ENCODE results near the gene GJB1.
"Not testable (repeated sequence)": the region's sequence is repeated elsewhere in the genome, so short reads cannot be mapped to it uniquely, and the experiment has no call there.

Gene GJB1
- 0 to 0.09 (median 0) reads per million in 3 donors for total RNA-seq

DNA sequence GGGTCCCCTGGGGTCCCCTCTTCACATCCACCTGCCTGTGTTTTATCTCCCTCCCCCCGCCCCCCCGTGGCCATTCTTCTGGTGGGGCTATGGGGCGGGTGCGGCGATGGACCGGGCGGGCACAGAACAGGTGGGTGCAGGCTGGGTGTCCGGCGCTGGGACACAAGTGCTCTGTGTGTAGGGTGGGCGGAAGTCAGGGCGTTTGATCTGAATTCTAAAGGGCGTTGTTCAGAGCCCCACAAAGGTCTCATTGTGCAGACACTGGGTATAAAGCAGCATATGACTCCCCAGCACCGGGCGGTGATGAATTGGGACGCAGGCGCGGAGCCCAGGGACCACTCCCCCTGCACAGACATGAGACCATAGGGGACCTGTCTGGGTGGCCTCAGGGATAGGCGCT is at the start of gene GJB1:
Gene GJB1, plus strand, starts transcription at position 296 of the 400 bp plus-strand sequence. CDS start 484 bp downstream, outside the sequence.
- Histone ChIP-seq H3K4me1 (ENCODE audit: control insufficient read depth, insufficient read depth, low read length, poor library complexity, severe bottlenecking) (no peaks in the 10 kb centered on the region), H3K36me3 (ENCODE audit: control insufficient read depth, insufficient read depth, low read length) (no peaks in the 10 kb centered on the region), H3K27ac (ENCODE audit: insufficient read depth, low read length, poor library complexity, severe bottlenecking) (no peak within 1 kb of the TSS), H3K4me3 (ENCODE audit: insufficient read depth, low read depth, low read length, poor library complexity, severe bottlenecking) (no peak within 1 kb of the TSS), H3K9me3 (ENCODE audit: control insufficient read depth, low read length) (no peaks in the 10 kb centered on the region), H3K27me3 (replicated peaks; ENCODE audit: control insufficient read depth, insufficient read depth, low read length, poor library complexity, severe bottlenecking) (no peaks in the 10 kb centered on the region)
- DNase-seq = no peak

DNA sequence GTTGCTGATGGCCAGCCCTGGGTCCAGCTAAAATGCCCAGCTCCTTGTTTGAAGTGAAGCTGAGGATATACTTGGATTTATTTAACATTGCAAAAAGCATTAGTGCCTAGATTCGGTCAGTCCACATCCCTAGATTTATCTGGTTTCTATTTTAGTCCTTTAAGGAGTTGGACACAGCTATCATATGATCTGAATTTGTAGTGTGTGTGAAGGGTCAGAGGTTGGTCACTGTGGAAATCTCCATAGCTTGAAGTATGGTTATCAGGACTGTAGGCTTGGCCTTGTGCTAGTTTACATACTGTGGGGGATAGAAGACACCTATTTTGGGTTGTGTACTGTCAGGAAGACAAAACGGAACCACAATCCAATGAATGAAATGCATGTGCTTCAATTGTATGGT is 49.6 kb upstream of the GJB1 start:
- H3K4me1 ChIP-seq (ENCODE audit: control insufficient read depth, insufficient read depth, low read length, poor library complexity, severe bottlenecking) = no peaks in the 10 kb centered on the region
- no peaks in the 10 kb centered on the region for H3K27me3 ChIP-seq (replicated peaks; ENCODE audit: control insufficient read depth, insufficient read depth, low read length, poor library complexity, severe bottlenecking)
- no peak overlapping the region for H3K4me3 ChIP-seq (ENCODE audit: insufficient read depth, low read depth, low read length, poor library complexity, severe bottlenecking)
- H3K9me3 ChIP-seq (ENCODE audit: control insufficient read depth, low read length) = no peaks in the 10 kb centered on the region
- no peaks in the 10 kb centered on the region for H3K36me3 ChIP-seq (ENCODE audit: control insufficient read depth, insufficient read depth, low read length)
- DNase-seq = no peak
- H3K27ac ChIP-seq (ENCODE audit: insufficient read depth, low read length, poor library complexity, severe bottlenecking) = no peak overlapping the region

DNA sequence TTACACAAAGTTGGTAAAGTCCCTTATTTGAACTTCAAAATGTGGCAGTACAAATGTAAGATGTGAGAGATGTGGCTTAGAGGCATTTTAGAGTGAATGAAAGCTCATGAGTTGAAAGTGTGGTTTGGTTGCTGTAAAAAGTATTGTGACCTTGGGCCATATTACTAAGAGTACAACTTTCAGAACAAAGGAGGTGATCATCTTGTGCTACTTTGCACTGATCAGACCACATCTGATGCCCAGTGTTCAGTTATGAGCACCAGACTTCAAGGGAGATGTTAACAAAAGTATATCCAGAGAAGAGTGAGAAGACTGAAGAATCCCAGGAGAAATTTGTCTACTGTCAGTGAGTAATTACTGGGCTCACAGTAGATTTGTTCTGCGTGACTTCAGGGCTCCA is 48.2 kb upstream of the GJB1 start:
- no peaks in the 10 kb centered on the region for H3K36me3 ChIP-seq (ENCODE audit: control insufficient read depth, insufficient read depth, low read length)
- no peaks in the 10 kb centered on the region for H3K4me1 ChIP-seq (ENCODE audit: control insufficient read depth, insufficient read depth, low read length, poor library complexity, severe bottlenecking)
- no peaks in the 10 kb centered on the region for H3K9me3 ChIP-seq (ENCODE audit: control insufficient read depth, low read length)
- DNase-seq = no peak
- H3K27me3 ChIP-seq (replicated peaks; ENCODE audit: control insufficient read depth, insufficient read depth, low read length, poor library complexity, severe bottlenecking) = no peaks in the 10 kb centered on the region
- H3K4me3 ChIP-seq (ENCODE audit: insufficient read depth, low read depth, low read length, poor library complexity, severe bottlenecking) = no peak overlapping the region
- H3K27ac ChIP-seq (ENCODE audit: insufficient read depth, low read length, poor library complexity, severe bottlenecking) = no peak overlapping the region

DNA sequence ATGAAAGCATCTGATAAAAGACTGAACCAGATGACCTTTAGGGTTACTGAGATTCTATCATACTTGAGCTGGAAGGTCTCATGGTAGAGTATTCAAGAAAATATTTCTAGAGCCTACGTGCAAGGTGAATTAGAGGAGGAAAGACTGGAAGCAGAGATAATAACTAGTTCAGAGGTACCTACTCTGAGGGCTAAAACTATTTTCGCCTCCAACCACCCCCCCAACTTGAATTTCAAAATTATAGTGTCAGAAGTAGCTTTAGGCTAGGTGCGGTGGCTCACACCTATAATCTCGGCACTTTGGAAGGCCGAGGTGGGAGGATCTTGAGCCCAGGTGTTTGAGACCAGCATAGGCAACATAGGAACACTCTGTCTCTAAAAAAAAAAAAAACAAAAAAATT is 47.5 kb upstream of the GJB1 start:
- no peaks in the 10 kb centered on the region for H3K9me3 ChIP-seq (ENCODE audit: control insufficient read depth, low read length)
- H3K4me3 ChIP-seq (ENCODE audit: insufficient read depth, low read depth, low read length, poor library complexity, severe bottlenecking) = no peak overlapping the region
- H3K36me3 ChIP-seq (ENCODE audit: control insufficient read depth, insufficient read depth, low read length) = no peaks in the 10 kb centered on the region
- no peak for DNase-seq
- no peaks in the 10 kb centered on the region for H3K4me1 ChIP-seq (ENCODE audit: control insufficient read depth, insufficient read depth, low read length, poor library complexity, severe bottlenecking)
- no peaks in the 10 kb centered on the region for H3K27me3 ChIP-seq (replicated peaks; ENCODE audit: control insufficient read depth, insufficient read depth, low read length, poor library complexity, severe bottlenecking)
- H3K27ac ChIP-seq (ENCODE audit: insufficient read depth, low read length, poor library complexity, severe bottlenecking) = no peak overlapping the region

DNA sequence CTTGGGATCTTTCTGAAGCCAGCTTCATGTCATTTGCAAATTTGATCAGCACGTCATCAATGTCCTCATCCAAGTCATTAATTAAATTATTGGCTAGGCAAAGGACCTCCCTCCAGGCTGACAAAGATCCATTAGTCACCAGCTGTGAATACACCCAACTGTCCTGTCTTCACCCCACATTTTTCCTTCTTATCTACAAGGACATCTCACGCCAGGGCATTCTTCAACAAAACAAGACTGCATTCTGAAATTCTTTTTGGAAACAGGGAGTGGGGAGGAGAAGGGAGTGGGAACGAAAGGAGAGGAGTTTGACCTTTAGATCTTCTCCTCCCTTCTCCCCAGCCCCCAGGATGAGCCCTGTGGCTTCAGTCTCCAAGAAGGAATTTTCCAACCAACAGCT is 45.7 kb upstream of the GJB1 start:
- H3K36me3 ChIP-seq (ENCODE audit: control insufficient read depth, insufficient read depth, low read length) = no peaks in the 10 kb centered on the region
- H3K9me3 ChIP-seq (ENCODE audit: control insufficient read depth, low read length) = no peaks in the 10 kb centered on the region
- H3K4me1 ChIP-seq (ENCODE audit: control insufficient read depth, insufficient read depth, low read length, poor library complexity, severe bottlenecking) = peaks cover 4% of the 10 kb centered on the region
- H3K27ac ChIP-seq (ENCODE audit: insufficient read depth, low read length, poor library complexity, severe bottlenecking) = no peak overlapping the region
- H3K27me3 ChIP-seq (replicated peaks; ENCODE audit: control insufficient read depth, insufficient read depth, low read length, poor library complexity, severe bottlenecking) = no peaks in the 10 kb centered on the region
- no peak for DNase-seq
- no peak overlapping the region for H3K4me3 ChIP-seq (ENCODE audit: insufficient read depth, low read depth, low read length, poor library complexity, severe bottlenecking)

DNA sequence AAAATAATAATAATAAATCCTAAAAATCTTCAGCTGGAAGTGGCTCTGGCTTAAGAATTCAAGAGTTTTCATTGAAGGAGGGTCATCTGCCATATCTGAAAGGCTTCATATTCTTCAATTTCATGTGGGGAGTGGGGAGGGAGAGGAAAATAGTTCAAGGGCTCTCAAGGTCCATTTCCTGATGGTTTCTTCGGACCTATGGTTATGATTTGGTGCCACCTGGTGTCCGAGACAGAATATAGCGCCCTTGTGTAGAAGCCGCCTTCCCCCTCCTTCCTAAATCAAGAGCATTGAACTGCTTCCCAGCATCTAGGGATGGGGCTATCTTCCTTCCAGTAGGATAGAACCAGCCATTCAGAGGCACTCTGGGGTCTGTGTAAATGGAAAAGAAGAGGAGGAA is 44.1 kb upstream of the GJB1 start:
- no peak overlapping the region for H3K27ac ChIP-seq (ENCODE audit: insufficient read depth, low read length, poor library complexity, severe bottlenecking)
- peaks cover 4% of the 10 kb centered on the region for H3K4me1 ChIP-seq (ENCODE audit: control insufficient read depth, insufficient read depth, low read length, poor library complexity, severe bottlenecking)
- DNase-seq = peak in 1 of 3 donors; percentile 16
- H3K36me3 ChIP-seq (ENCODE audit: control insufficient read depth, insufficient read depth, low read length) = no peaks in the 10 kb centered on the region
- no peaks in the 10 kb centered on the region for H3K27me3 ChIP-seq (replicated peaks; ENCODE audit: control insufficient read depth, insufficient read depth, low read length, poor library complexity, severe bottlenecking)
- H3K4me3 ChIP-seq (ENCODE audit: insufficient read depth, low read depth, low read length, poor library complexity, severe bottlenecking) = no peak overlapping the region
- no peaks in the 10 kb centered on the region for H3K9me3 ChIP-seq (ENCODE audit: control insufficient read depth, low read length)

DNA sequence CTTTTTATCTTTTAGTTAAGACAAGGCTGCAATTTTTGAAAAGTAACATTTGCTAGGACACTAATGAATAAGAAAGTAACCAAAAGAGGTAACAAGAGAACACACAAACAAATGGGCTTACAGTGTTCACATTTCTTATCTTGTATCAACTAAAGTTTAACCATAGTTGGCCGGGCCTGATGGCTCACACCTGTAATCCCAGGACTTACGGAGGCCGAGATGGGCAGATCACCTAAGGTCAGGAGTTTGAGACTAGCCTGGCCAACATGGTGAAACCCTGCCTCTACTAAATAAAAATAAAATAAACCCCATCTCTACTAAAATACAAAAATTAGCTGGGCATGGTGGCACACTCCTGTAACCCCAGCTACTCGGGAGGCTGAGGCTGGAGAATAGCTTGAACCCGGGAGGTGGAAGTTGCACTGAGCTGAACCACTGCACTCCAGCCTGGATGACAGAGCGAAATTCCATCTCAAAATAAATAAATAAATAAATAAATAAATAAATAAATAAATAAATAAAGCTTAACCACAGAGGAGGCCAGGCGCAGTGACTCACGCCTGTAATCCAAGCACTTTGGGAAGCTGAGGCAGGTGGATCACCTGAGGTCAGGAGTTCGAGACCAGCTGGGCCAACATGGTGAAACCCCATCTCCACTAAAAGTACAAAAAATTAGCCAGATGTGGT is 42.3 kb upstream of the GJB1 start:
- H3K27me3 ChIP-seq (replicated peaks; ENCODE audit: control insufficient read depth, insufficient read depth, low read length, poor library complexity, severe bottlenecking); DNase-seq; H3K9me3 ChIP-seq (ENCODE audit: control insufficient read depth, low read length); H3K36me3 ChIP-seq (ENCODE audit: control insufficient read depth, insufficient read depth, low read length); H3K4me1 ChIP-seq (ENCODE audit: control insufficient read depth, insufficient read depth, low read length, poor library complexity, severe bottlenecking); H3K4me3 ChIP-seq (ENCODE audit: insufficient read depth, low read depth, low read length, poor library complexity, severe bottlenecking): not testable (repeated sequence)
- peak overlapping the region; percentile 94 for H3K27ac ChIP-seq (ENCODE audit: insufficient read depth, low read length, poor library complexity, severe bottlenecking)

DNA sequence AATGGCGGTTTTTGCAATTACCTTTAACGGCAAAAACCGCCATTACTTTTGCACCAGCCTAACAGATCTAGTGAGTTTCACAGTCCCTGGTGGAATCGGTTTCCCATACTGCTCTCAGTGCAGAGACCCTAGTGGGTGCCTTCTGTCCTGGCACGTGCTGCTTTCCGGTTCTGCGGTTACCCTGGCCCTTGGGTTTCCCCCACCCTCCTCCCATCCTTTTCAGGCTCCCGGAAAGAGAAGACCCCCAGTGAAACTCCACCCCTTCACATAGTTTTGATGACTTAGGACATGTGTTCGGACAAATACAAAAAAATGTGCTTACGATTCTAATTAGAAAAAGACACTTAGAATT is 41.5 kb upstream of the GJB1 start:
- Histone ChIP-seq H3K4me3 (ENCODE audit: insufficient read depth, low read depth, low read length, poor library complexity, severe bottlenecking) (peak overlapping the region; percentile 65), H3K27ac (ENCODE audit: insufficient read depth, low read length, poor library complexity, severe bottlenecking) (peak overlapping the region; percentile 94), H3K36me3 (ENCODE audit: control insufficient read depth, insufficient read depth, low read length) (no peaks in the 10 kb centered on the region), H3K4me1 (ENCODE audit: control insufficient read depth, insufficient read depth, low read length, poor library complexity, severe bottlenecking) (peaks cover 4% of the 10 kb centered on the region), H3K9me3 (ENCODE audit: control insufficient read depth, low read length) (no peaks in the 10 kb centered on the region), H3K27me3 (replicated peaks; ENCODE audit: control insufficient read depth, insufficient read depth, low read length, poor library complexity, severe bottlenecking) (no peaks in the 10 kb centered on the region)
- peak; percentile 30 to 43 (median 38) for DNase-seq

DNA sequence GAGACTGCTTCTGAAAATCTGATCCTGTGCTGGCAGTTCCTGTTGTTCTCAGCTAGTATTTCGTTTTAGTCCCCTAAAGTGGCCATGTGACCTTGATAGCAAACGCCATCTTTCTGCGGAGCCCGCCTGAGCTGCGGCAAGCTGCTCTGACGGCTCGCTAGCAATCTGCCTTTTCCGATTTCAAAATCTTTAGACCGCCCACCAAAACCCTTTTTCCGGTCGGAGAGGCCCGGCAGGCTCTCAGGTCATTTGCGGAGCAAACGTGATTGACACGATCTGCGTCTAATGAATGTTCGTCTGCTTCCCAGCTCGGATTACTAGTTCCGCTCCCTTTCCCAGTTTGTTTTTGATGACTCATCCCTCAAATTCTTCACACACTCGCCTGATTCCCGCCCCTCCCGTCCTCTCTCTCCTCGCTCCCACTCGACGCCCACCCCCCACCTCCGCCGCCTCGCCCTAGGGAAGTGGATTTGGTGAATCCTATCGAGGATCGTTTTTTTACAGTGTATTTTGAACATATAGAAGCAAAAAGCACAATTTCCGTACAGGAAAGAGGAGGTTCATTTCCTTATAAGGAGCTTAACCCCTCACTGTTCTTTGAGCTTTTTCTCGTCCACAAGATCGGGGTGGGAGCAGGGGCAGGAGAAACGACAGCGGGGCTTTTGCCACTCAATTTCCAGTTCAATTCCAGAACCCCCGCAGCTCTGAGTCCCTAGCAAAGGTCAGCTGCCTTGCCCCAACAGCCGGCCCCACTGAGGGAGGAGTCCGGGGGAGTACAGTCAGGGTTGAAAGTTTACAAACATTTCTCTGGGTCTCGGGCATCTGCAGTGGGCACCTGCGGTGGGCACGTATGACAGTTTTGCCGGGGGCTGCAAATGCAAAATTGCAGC is 40.9 kb upstream of the GJB1 start:
- H3K9me3 ChIP-seq (ENCODE audit: control insufficient read depth, low read length) = no peaks in the 10 kb centered on the region
- no peaks in the 10 kb centered on the region for H3K36me3 ChIP-seq (ENCODE audit: control insufficient read depth, insufficient read depth, low read length)
- H3K27ac ChIP-seq (ENCODE audit: insufficient read depth, low read length, poor library complexity, severe bottlenecking) = peak overlapping the region; percentile 94

DNA sequence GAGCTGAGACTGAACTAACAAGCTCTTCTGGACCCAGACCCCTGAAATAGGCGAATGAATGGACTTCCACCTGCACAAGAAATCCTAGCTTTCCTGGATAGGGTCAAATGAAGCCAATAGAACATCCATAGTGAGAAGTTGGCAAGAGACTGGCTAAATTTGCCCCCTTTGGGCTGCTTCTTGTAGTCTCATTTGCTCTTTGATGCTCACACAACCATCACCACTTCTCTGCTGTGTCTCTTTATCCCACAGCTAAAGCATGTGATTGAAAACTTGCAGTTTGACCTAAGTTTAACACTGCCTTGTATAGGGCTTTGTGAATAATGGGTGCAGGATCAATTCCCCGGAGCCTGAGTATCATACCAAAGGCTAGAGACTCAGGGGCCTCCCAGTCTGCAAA is 40.2 kb upstream of the GJB1 start:
- Histone ChIP-seq H3K9me3 (ENCODE audit: control insufficient read depth, low read length) (no peaks in the 10 kb centered on the region), H3K36me3 (ENCODE audit: control insufficient read depth, insufficient read depth, low read length) (no peaks in the 10 kb centered on the region), H3K4me1 (ENCODE audit: control insufficient read depth, insufficient read depth, low read length, poor library complexity, severe bottlenecking) (peaks cover 4% of the 10 kb centered on the region), H3K27me3 (replicated peaks; ENCODE audit: control insufficient read depth, insufficient read depth, low read length, poor library complexity, severe bottlenecking) (no peaks in the 10 kb centered on the region), H3K27ac (ENCODE audit: insufficient read depth, low read length, poor library complexity, severe bottlenecking) (peak overlapping the region; percentile 94), H3K4me3 (ENCODE audit: insufficient read depth, low read depth, low read length, poor library complexity, severe bottlenecking) (peak overlapping the region; percentile 65)
- no peak for DNase-seq

More for the DNA sequence above, 40.9 kb upstream of the GJB1 start:
- peaks cover 4% of the 10 kb centered on the region for H3K4me1 ChIP-seq (ENCODE audit: control insufficient read depth, insufficient read depth, low read length, poor library complexity, severe bottlenecking)
- peak overlapping the region; percentile 65 for H3K4me3 ChIP-seq (ENCODE audit: insufficient read depth, low read depth, low read length, poor library complexity, severe bottlenecking)
- H3K27me3 ChIP-seq (replicated peaks; ENCODE audit: control insufficient read depth, insufficient read depth, low read length, poor library complexity, severe bottlenecking) = no peaks in the 10 kb centered on the region
- DNase-seq = peak; percentile 69 to 79 (median 75)
